CD4-positive, alpha-beta T cell (primary cell): ENCODE measurements around the gene SSPN. TPM values are rescaled to one million over a fixed set of nuclear protein-coding genes. Genes with fewer than 3 reads are reported as not detected.

Source experiments
- ATAC-seq: fragments of 200-7000 bp; cut with Tn5 transposase; one replicate; pipeline ENCODE4 v1.10.0; 2022; ENCODE audit warnings: mild to moderate bottlenecking; ENCODE audit not compliant: poor library complexity
- CTCF ChIA-PET: fragments of 350-600 bp; sonication (Branson Sonifier 250); formaldehyde crosslinking; loops from one replicate; lab custom pipeline; 2021; ENCODE audit warnings: antibody characterized with exemption, inconsistent platforms; lab: Charles Lee
- POLR2A ChIA-PET: fragments of 350-600 bp; sonication (Branson Sonifier 250); formaldehyde crosslinking; loops from one replicate; lab custom pipeline; 2021; ENCODE audit warnings: antibody characterized with exemption, inconsistent platforms; lab: Charles Lee
- DNase-seq, 14 experiments: peaks; one replicate each; pipeline ENCODE4 v3.0.0-alpha.2; 2013 to 2020; ENCODE audit warnings: mixed read lengths in 2 of 14
- H3K27ac ChIP-seq, 2 donors: one replicate each; pipeline versions ENCODE4 v1.5.1 to v1.7.0; 2013; ENCODE audit warnings: low read length in 2 of 2, low read depth in 1 of 2, mild to moderate bottlenecking in 1 of 2
- H3K27me3 ChIP-seq, 2 experiments: 1 replicate in 1 of 2; 2 replicates in 1 of 2; pipeline versions ENCODE4 v1.6.1 to v1.7.0; 2013; ENCODE audit warnings: low read length in 2 of 2, control low read depth in 1 of 2, mild to moderate bottlenecking in 1 of 2, moderate library complexity in 1 of 2; ENCODE audit not compliant: insufficient read depth in 2 of 2, control insufficient read depth in 1 of 2
- H3K36me3 ChIP-seq: one replicate; pipeline ENCODE4 v1.6.1; 2013; ENCODE audit warnings: low read length, control low read depth; ENCODE audit not compliant: insufficient read depth
- H3K4me1 ChIP-seq: one replicate; pipeline ENCODE4 v1.6.1; 2013; ENCODE audit warnings: low read length, control low read depth; ENCODE audit not compliant: insufficient read depth
- H3K4me3 ChIP-seq: one replicate; pipeline ENCODE4 v1.5.1; 2013; ENCODE audit warnings: mild to moderate bottlenecking, low read length, moderate library complexity
- H3K9me3 ChIP-seq, 2 experiments: 1 replicate in 1 of 2; 2 replicates in 1 of 2; pipeline versions ENCODE4 v1.6.1 to v1.7.0; 2013; ENCODE audit warnings: low read length in 2 of 2, mild to moderate bottlenecking in 2 of 2, control low read depth in 1 of 2, moderate library complexity in 1 of 2; ENCODE audit not compliant: control insufficient read depth in 1 of 2, insufficient read depth in 1 of 2
- H3K27ac Mint-ChIP-seq: one replicate; pipeline ENCODE4 v1.8.0; 2020; ENCODE audit warnings: mixed read lengths
- H3K27me3 Mint-ChIP-seq: one replicate; pipeline ENCODE4 v1.8.0; 2021; ENCODE audit warnings: mixed read lengths
- H3K36me3 Mint-ChIP-seq: one replicate; pipeline ENCODE4 v1.8.0; 2021; ENCODE audit warnings: low read depth, mixed read lengths
- H3K4me1 Mint-ChIP-seq: one replicate; pipeline ENCODE4 v1.8.0; 2021; ENCODE audit warnings: low read depth, mixed read lengths
- H3K4me3 Mint-ChIP-seq: one replicate; pipeline ENCODE4 v1.8.0; 2020; ENCODE audit warnings: mild to moderate bottlenecking, mixed read lengths
- H3K9me3 Mint-ChIP-seq: one replicate; pipeline ENCODE4 v1.8.0; 2020; ENCODE audit warnings: mixed read lengths
- CTCF ChIP-seq: fragments of 200-600 bp; IDR thresholded peaks from one replicate; pipeline ENCODE4 v1.8.0; 2022; ENCODE audit warnings: antibody characterized with exemption, mild to moderate bottlenecking
- intact Hi-C, 2 experiments: fragments of 100-400 bp; cut with DNase I in 1 of 2; cut with micrococcal nuclease in 1 of 2; formaldehyde crosslinking; loops; one replicate each; pipeline versions ENCODE4 v1.15.1 to v1.9.0; 2023 to 2025; cut with DNase I, micrococcal nuclease
- total RNA-seq, 174 experiments: library from RNA in 2 of 174; stranded (reverse) in 2 of 174; gene quantifications; one replicate each; pipeline ENCODE4 v1.2.3 and lab custom pipeline; 2021 to 2026

SSPN gene
- total RNA-seq, 2 experiments from 2014 or later, result not detected

GRCh38 chr12:26239122-26239851, 43.9 kb downstream of the SSPN start:
- no peak for TF ChIP-seq CTCF
- no peak overlapping the region for H3K27ac Mint-ChIP-seq
- no peaks in the 10 kb centered on the region for H3K4me1 Mint-ChIP-seq
- peaks cover 10 to 17% of the 10 kb centered on the region in 2 experiments for H3K27me3 ChIP-seq
- ChIA-PET CTCF (no interaction called here), POLR2A (no interaction called here)
- H3K27ac ChIP-seq, result no peak overlapping the region
- H3K36me3 ChIP-seq, result no peaks in the 10 kb centered on the region
- intact Hi-C loops, result no loop called here
- H3K4me3 ChIP-seq, result no peak overlapping the region
- H3K9me3 ChIP-seq, result no peaks in the 10 kb centered on the region
- H3K27me3 Mint-ChIP-seq, result peaks cover 35% of the 10 kb centered on the region
- no peak overlapping the region for H3K4me3 Mint-ChIP-seq
- DNase-seq (no peak), ATAC-seq (no peak)
- no peaks in the 10 kb centered on the region for H3K36me3 Mint-ChIP-seq
- no peaks in the 10 kb centered on the region for H3K9me3 Mint-ChIP-seq
- H3K4me1 ChIP-seq, result no peaks in the 10 kb centered on the region

GRCh38 chr12:26239852-26240815, 44.8 kb downstream of the SSPN start:
- Histone ChIP-seq H3K9me3 (no peaks in the 10 kb centered on the region), H3K27ac (no peak overlapping the region), H3K4me1 (no peaks in the 10 kb centered on the region), H3K27me3 (peaks cover 10 to 17% of the 10 kb centered on the region in 2 experiments), H3K36me3 (no peaks in the 10 kb centered on the region), H3K4me3 (no peak overlapping the region)
- H3K27me3 Mint-ChIP-seq, result peaks cover 41% of the 10 kb centered on the region
- no peak overlapping the region for H3K27ac Mint-ChIP-seq
- intact Hi-C loops, result no loop called here
- ChIA-PET CTCF (no interaction called here), POLR2A (no interaction called here)
- no peak for TF ChIP-seq CTCF
- no peak for ATAC-seq
- H3K4me1 Mint-ChIP-seq, result no peaks in the 10 kb centered on the region
- no peak for DNase-seq
- H3K4me3 Mint-ChIP-seq, result no peak overlapping the region
- H3K9me3 Mint-ChIP-seq, result no peaks in the 10 kb centered on the region
- no peaks in the 10 kb centered on the region for H3K36me3 Mint-ChIP-seq

- H3K36me3 ChIP-seq, result no peaks in the 10 kb centered on the region
- POLR2A ChIA-PET, result no interaction called here
- Mint-ChIP-seq H3K27ac (no peak overlapping the region), H3K4me3 (no peak overlapping the region), H3K9me3 (no peaks in the 10 kb centered on the region), H3K36me3 (no peaks in the 10 kb centered on the region), H3K4me1 (no peaks in the 10 kb centered on the region), H3K27me3 (peaks cover 45% of the 10 kb centered on the region)
- no peaks in the 10 kb centered on the region for H3K9me3 ChIP-seq
- no peak for ATAC-seq
- H3K27me3 ChIP-seq, result peaks cover 10 to 17% of the 10 kb centered on the region in 2 experiments
- CTCF ChIA-PET, result no interaction called here
- no peak for DNase-seq
- H3K4me1 ChIP-seq, result no peaks in the 10 kb centered on the region
- no peak for TF ChIP-seq CTCF
- H3K4me3 ChIP-seq, result no peak overlapping the region
- intact Hi-C loops, result no loop called here
- no peak overlapping the region for H3K27ac ChIP-seq
Measured at GRCh38 chr12:26241080-26241479, 45.7 kb downstream of the SSPN start.
